ENCODE measurements around the gene GRID1.

Gene GRID1

DNA sequence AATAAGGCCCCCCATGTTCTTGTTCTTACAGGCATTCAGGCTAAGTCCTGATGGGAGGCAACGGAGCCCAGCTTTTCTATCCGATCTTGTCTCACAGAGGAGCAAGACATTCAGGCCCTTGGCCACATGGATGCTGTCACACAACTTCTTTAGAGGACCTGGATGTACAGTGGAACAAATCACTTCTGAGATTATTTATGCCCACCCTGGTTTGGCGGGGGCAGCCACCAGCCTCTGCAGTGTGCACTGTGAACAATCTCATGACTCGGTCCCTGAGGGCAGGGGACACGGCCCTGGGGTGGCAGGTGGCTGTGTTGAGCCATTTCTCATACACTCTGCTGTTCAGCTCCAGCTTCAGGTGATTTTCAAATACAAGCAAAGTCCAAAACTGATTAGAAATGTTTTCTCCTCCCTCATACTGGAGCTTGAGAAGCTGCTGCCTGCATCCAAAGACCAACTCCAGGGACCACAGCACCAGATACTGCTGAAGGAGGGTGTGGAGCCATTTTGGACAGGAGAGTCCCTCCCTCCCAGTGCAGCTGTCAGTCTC is 441.3 kb downstream of the GRID1 start:
- no peak for DNase-seq (ENCODE audit: low spot score)

DNA sequence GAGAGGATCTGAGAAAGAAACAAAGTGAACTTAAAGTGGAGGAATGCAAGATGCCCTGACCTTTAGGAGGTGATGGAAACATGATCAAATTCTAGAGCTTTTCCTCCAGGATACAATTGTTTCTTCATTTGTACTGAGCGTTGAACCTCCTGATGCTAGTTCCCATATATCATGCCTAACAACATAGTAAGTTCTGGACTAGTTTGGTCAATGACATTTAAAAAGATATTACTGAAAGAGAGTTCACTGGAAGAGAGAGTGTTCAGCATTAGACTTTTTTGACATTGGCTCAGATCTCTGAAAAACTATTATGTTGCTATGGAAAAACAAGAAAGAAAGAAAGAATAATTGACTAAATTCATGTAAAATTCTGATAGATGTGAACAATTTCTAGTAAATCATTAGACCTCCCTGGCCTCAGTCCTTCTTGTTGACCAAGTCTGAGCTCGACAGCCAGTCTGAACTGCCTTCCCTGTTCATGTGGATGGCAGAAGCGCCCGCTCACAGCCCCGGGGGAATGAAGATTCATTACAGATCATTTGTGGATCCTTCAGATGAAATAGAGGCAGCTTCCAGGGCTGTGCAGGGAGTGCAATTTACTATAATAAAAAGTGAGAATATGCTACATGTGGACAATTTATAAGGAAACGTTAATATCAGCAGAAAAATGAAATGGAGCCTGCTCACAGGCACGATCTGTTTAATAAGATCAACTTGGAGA is 442.1 kb downstream of the GRID1 start:
- DNase-seq (ENCODE audit: low spot score) = no peak

DNA sequence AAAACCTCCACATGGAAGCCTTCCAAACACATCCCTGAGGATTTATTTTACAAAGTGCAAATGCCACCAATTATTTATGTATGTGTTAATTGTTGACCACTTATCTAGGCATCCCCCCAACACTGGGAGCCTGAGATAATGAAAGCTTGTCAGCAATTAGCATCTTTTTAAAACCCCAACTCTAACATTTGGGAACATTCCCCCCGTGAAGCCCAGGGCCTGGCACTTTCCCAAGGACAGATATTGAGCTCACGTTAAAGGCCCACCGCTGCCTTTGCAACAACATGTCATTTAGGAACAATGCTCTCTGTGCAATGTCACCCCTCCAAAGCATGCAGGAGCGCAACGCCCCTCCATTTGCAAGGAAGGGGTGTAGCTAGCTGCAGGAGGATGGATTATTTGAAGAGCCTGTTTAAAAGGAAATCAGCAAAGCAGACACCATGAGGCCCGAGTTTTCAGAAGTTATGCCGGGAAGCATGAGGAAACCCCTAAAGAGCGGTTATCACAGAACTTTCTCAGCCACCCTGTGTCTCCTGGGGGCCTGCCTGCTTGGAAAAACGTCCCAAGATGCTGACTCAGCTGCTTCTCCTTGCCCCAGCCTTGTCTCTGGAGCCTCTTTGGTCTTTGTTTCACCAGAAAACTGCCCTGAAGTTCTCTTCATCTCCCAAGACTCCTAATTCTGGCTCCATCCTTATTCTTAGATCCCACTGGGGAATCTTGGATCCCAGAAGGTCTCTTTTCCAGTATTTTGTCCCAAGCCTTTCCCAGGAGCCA is 444.1 kb downstream of the GRID1 start:
- DNase-seq (ENCODE audit: low spot score) = no peak

DNA sequence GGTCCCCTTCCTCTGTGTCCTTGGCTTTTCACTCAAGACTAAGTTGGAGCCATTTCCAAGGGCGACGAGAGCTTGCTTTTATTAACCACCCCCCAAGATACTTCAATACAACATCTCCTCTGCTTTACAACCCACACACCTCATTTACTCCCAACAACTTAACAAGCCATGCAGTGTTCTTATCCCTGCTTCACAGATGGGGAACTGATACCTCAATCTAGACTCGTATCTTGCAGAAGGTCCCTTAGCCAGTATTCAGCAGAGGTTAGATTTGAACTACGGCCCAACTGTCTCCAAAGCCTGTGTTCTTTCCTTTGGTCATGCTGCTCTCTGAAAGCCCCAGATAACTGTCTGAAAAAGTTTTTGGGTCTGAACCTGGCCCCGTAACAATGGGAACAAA is 444.8 kb downstream of the GRID1 start:
- DNase-seq (ENCODE audit: low spot score) = no peak

DNA sequence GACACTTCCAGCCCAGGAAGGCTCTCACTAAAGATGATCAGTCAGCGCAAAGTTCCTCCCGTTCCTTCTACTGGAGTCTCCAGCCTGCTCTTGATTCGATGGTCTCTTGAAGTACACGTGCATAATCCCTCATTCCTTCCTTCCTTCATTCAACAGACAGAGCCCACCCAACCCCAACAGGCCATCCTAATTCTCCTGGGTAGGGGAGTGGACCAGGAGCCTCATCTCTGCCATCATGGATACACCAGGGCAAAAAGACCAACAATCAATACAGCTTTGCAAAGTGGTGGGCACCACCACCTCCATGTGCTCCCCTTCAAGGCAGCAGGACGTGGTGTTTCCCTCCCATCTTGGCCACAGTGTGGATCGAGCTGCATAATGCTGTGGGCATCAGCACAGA is 446.3 kb downstream of the GRID1 start:
- no peak for DNase-seq (ENCODE audit: low spot score)

DNA sequence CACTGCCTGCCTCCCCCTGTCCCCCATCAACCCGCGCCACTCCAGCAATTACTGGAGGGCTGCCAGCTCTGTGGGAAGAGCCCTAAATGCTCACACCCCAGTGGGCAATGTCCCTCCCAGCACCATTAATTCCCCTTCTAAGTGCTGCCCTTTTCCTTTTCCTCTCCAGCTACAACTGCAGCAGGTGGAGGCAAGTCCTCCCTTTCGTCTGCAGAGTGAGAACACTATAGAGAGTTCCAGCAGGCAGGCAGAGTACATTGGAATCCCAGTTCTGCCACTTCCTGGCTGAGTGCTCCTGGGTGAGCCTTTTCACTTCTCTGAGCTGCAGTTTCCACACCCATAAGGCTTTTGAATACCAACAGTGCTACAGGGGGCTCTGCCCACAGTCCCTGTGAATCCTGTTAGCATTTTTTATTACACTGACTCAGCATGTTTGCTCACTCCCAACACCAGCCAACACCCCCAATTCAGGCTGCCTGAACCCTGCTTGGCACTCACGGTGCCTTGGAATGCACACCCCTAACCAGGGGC is 447.0 kb downstream of the GRID1 start:
- DNase-seq (ENCODE audit: low spot score) = no peak

DNA sequence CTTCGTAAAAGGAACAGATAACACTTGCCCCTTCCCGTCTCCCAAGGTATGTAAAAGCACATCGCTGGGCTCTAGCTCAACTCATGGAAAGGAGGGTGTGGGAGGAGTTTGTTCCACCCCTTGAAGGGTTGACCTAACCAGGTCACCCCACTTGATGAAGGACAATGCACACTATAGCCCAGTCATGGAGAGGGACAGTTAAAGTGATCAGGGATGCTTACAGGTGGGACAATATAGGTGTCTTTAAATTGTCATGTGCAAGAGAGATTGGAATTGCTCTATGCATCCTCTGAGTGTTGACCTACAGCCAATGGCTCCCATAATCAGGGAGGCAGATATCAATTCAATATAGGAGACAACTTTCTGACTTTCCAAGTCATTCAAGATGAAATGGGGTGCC is 448.2 kb downstream of the GRID1 start:
- no peak for DNase-seq (ENCODE audit: low spot score)

DNA sequence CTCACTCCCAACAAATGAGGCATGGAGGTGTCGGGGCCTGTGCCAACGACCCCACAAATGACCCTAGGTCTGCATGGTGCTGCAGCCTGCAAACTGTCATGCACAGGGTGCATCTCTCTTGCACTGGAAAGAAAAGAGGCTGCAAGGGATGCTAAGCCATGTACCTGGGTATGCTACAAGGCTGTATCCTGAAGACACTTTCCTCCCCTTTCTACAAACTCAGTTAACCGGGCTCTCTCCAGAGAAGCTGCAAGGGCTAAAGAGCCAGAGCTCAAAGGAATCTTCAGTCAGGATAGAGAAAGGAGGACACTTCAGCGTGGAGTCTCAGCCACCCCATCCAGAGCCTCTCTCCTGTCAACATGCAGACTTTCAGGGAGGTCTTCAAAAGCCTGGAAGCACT is 449.0 kb downstream of the GRID1 start:
- DNase-seq (ENCODE audit: low spot score) = no peak

DNA sequence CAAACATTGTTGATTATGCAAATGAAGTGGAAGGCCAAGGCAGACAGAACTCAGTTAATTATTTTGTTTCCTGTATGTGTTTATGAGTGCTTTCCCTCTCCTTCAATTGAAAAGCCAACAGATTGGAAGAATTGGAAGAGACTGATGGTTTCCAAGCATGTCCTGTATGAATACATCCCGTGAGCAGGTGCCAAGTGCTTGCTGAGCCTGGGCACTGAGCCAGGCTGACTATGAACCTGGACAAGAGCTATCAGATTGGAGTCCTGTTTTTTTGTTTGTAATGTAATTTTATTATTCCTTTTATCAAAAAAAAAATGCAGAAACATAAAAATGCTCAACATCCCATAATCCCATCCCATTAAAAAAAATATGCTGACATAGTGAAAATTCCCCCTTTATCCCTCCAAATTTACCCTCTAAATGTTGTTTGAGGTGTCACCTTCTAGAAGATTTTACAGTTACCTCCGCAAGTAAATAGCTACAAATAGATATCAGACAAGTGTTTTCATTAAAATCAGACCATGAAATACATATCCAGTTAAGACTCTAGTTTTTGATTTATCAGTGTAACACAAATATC is 449.5 kb downstream of the GRID1 start:
- DNase-seq (ENCODE audit: low spot score) = no peak

DNA sequence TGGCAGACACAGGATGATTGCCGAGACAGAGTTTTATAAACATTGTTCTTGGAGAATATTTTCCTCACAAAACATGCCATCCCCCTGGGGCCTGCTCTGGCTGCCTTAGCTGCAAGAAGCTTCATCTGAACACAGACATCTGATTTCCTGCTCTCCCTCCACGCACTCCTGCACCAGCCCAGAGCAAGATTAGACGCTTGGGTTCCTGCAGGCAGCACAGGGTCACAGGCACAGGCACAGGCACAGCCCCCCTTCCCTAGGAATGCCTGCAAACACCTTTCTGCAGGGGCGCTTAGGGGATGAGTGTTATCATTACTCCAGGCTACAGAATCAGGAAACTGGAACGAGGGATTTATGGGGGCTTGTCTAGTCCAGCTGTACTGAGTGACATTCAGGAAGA is 450.3 kb downstream of the GRID1 start:
- DNase-seq (ENCODE audit: low spot score) = no peak

DNA sequence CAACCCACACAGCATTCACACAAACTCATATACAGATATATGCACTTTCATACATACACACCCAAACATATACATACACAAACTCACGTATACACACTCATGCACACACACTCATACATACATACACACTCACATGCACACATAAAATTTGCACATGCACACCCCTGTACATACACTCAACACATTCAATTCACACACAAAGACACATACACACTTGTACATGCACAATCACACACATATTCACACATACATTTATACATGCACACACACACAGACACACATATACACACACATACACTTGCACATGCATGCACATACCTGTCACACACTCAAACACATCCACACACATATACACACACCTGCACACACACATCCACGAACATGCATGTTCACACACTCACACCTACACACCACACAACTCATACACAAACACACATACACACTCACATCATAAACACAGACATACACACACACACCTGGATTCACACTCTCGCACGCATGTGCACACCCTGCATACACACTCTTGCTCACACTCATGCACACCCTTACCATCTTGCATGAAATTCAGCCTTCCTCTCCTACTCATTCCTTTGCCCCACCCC is 451.2 kb downstream of the GRID1 start:
- no peak for DNase-seq (ENCODE audit: low spot score)

DNA sequence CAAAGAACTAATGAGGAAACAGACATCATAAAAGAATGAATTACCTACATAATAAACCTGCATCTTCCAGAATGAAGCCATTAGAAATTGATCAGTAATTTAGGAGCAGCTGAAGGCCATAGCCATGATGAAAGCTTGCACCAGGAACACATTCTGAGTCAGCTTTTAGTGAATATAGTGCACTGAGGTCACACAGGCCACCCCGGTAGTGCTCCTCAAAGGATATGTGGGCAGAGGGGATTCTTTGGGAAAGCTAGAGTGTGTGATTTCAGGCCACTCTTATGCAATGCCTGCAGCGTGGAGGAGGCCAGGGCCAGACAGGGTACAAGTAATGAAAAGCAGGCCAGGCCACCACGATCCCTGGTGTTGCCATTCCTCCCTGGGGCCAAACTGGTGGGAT is 451.9 kb downstream of the GRID1 start:
- DNase-seq (ENCODE audit: low spot score) = no peak

DNA sequence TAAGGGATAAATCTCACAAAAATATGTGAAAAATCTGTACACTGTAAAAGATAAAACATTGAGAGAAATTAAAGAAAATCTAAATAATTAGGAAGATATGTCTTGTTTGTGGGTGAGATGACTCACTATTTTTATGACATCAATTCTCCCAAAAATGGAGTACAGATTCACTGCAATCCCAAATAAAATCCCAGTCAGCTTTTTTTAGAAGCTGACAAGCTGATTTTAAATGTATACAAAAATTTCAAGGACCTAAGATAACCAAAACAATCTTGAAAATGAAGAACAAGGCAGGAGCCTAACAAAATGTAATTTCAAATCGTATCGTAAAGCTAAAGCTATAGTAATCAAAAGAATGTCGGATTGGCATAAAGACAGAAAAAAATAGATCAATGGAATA is 458.1 kb downstream of the GRID1 start:
- DNase-seq (ENCODE audit: low spot score) = no peak

DNA sequence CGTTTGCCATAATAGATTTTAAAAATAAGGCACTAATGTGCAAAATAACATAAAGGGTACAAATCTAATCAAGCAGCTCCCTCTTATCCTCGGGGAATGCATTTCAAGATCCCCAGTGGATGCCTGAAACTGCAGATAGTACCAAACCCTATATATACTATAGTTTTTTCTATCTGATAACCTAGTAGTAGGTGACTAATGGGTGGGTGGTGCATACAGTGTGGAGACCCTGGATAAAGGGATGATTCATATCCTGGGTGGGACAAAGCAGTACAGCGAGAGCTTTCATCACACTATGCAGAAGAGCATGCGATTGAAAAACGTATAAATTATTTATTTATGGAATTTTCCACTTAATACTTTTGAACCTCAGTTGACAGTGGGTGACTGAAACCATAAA is 464.5 kb downstream of the GRID1 start:
- DNase-seq (ENCODE audit: low spot score) = no peak

DNA sequence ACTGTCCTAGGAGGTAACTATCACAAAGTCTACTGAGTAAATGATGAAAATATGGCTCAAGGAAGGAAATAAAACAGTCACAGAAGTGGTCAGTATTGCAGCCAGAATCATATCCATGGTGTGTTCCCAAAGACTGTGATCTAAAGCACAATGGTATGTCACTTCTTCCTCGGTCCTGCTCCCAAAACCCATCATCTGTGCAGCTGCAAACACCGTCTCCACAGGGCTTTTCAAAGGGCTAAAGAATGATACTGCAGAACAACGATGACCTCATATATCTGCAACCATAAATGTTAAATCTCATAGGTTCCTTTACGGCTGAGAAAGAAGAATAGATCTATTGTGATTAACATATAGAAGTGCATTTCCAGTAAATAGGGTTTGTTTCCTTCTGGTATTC is 465.0 kb downstream of the GRID1 start:
- DNase-seq (ENCODE audit: low spot score) = no peak

DNA sequence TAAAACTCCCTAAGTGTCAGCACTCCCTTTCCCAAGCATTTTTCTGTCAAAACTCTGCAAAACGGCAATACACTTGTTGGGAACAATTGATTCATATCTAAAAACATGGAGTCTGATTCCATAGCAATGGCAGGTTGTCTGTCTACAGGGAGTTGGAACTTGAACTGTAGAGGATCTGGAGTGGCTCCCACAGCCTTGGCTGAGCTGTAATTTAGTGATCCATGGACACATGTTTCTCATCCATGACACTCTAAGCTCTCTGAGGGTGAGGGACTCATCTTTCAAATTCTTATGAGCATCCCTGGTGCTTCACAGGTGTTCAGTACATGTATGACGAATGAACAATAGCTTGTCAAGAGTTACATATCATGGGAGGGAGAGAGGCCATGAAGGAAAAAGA is 466.1 kb downstream of the GRID1 start:
- DNase-seq (ENCODE audit: low spot score) = no peak

DNA sequence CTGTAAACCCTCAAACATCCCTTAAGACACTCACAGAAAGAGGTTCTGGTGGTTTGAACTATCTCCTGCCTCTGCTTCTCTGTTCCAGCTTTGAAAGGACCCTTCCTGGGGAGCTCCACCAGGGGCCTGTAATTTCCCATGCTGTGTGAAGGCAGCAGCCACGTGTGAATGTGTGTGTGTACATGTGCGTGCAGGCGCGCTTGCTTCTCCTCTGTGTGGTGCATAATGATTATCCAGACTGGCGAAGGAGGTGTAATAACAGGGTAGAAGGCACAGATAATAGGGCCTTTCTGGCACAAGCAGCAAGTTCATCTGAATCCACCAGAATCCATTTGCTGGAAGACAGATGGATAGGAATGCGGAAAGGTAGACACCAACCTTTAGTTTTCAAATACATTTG is 466.5 kb downstream of the GRID1 start:
- no peak for DNase-seq (ENCODE audit: low spot score)

DNA sequence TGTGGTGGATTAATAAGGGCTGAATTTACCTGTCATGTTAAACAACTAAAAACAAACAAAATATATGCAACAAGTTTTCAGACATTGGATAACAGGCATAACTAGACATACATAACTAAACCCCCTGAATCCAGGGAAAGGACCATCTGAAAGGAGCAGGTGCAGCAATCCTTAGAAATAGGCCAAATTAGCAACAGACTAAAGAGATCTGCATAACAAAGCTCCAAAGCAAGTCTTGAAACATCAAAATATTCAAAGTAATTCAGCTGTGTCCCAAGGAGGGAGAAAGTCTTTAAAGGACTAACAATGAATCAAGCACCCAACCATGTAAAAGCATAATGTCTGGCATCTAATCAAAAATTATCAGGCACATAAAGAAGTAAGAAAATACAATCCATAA is 475.1 kb downstream of the GRID1 start:
- no peak for DNase-seq (ENCODE audit: low spot score)

DNA sequence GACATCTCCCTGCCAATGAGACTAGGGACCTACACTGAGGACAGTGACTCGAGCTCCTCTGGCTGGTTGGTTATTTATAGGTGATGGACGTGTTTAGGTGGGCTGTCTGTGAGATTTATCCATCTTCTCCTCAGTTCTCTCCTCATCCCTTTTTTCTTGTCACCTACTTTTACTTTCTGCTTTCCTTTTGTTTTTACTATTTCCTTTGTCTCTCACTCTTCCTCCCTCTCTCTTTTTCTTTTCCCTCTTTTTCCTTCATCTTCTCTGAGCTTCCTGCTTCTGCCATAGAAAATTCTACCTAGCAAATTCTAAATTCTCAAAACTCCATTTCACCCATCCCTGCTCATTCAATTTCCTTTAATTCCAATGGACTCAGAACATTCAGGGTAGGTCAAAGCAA is 478.0 kb downstream of the GRID1 start:
- no peak for DNase-seq (ENCODE audit: low spot score)

DNA sequence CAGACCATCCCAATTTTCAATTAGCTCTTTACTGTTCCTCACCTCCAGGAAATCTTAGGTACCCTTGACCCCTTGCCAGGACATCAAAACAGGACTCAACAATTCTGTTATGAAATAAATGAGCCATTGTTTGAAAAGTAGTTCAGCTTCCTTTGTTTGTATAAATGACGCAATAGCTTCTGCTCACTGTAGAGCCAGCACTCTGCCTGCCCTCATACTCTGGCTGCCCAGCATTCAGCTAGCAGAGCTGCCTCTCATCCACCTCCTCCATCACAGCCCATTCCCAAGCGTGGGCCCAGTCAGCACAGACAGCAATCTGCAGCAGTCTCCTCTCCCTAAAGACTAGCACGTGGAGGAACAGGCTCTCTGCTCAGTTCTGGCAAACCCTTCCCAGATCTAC is 478.6 kb downstream of the GRID1 start:
- no peak for DNase-seq (ENCODE audit: low spot score)

DNA sequence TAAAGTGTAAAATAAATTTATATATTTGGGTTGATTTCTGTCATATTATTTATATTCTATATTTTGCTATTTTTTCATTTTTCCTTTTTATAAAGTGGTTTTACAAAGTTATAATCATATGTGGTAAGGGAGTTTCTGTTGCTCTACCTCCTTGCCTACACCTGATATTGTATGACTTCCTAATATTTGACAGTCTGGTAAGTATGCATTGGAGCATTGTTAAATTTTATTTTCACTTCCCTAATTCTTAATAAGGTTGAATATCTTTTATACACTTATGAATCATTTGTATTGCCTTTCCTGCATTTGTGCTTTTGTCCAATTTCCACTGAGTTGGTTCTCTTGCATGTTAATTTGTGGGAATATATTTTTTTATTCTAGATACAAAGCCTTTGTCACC is 492.4 kb downstream of the GRID1 start:
- no peak for DNase-seq (ENCODE audit: low spot score)

DNA sequence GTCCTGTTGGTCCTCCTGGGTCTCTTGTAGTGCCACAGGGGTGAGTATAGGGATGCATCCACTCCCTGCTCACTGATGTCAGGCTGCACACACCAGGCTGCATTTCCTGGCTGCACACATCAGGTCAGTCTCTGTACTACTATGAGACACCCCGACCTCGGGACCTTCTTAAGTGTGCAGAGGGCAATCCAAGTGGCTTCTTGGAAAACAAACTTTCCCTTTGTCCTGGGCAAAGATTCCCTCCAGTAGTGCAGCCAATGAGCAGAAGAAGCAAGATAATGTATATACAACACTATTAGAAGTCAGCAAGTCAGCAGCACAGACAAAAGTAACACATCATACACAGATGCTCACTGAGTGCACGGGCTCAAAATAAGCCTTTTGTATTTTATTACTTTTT is 493.5 kb downstream of the GRID1 start:
- DNase-seq (ENCODE audit: low spot score) = no peak
